K562 (cell line): ENCODE results near the gene EGR2. TPM values are rescaled to one million over a fixed set of nuclear protein-coding genes. Genes with fewer than 3 reads are reported as not detected.
A peak's percentile ranks its signal among the peaks of the same experiment; 100 is the strongest.

Source experiments
- ATAC-seq: fragments of 200-7000 bp; cut with Tn5 transposase; 3 replicates; pipeline ENCODE4 v1.9.1; 2020; ENCODE audit warnings: moderate library complexity
- BruUV-seq: library from RNA; stranded (reverse); fragments of 400-500 nt; replicated peaks from 2 replicates; lab custom pipeline; 2021; lab: Mats Ljungman, UMichigan
- CTCF ChIA-PET: fragments of 300-600 bp; formaldehyde crosslinking; extraction: SDS; loops from one replicate; lab custom pipeline; 2021; ENCODE audit warnings: low intra/inter-chr PET ratio; lab: Yijun Ruan, JAX
- POLR2A ChIA-PET: fragments of 300-600, 350-650 bp; sonication (Branson Sonifier 250); formaldehyde crosslinking; extraction: SDS; loops from one replicate; lab custom pipeline; 2021; ENCODE audit warnings: antibody characterized with exemption, inconsistent platforms; lab: Yijun Ruan, JAX
- DNase-seq, 4 experiments: peaks; one replicate each; pipeline versions ENCODE4 v3.0.0 to v3.0.0-alpha.2; 2011 to 2018; ENCODE audit warnings: low spot score in 3 of 4, mixed read lengths in 3 of 4; ENCODE audit errors: extremely low read depth in 1 of 4
- FAIRE-seq: peaks from 2 replicates; lab custom pipeline; 2011; peaks lifted over from hg19 to GRCh38; lab: Jason Lieb, UNC
- H2AFZ ChIP-seq: 2 replicates; pipeline ENCODE4 v1.6.0; 2011; ENCODE audit warnings: low read depth, low read length, control low read depth, inconsistent platforms
- H3K27ac ChIP-seq: fragments of 200-600 bp; 3 replicates; pipeline ENCODE4 v1.8.0; 2011; ENCODE audit warnings: low read depth, mild to moderate bottlenecking, control low read depth, inconsistent platforms, low read length, moderate library complexity, mixed read lengths; ENCODE audit errors: extremely low read depth
- H3K27me3 ChIP-seq, 2 experiments: fragments of 300-600 bp in 1 of 2; 2 replicates in 1 of 2; 3 replicates in 1 of 2; pipeline versions ENCODE4 v1.6.0 to v1.8.0; 2011; ENCODE audit warnings: inconsistent platforms in 2 of 2, low read length in 2 of 2, mild to moderate bottlenecking in 1 of 2, mixed read lengths in 1 of 2, moderate library complexity in 1 of 2; ENCODE audit not compliant: control insufficient read depth in 2 of 2, insufficient read depth in 2 of 2
- H3K36me3 ChIP-seq: fragments of 300-600 bp; 3 replicates; pipeline ENCODE4 v1.8.0; 2011; ENCODE audit warnings: mild to moderate bottlenecking, low read length, inconsistent platforms; ENCODE audit not compliant: control insufficient read depth, insufficient read depth
- H3K4me1 ChIP-seq, 2 experiments: fragments of 200-600 bp in 1 of 2; replicated peaks in 1 of 2; 2 replicates in 1 of 2; 3 replicates in 1 of 2; pipeline versions ENCODE4 v1.5.1 to v1.8.0; 2011; ENCODE audit warnings: inconsistent platforms in 2 of 2, low read length in 2 of 2, mild to moderate bottlenecking in 1 of 2, mixed read lengths in 1 of 2, moderate library complexity in 1 of 2; ENCODE audit not compliant: control insufficient read depth in 2 of 2, insufficient read depth in 2 of 2
- H3K4me2 ChIP-seq: 2 replicates; pipeline ENCODE4 v1.6.1; 2011; ENCODE audit warnings: low read length, control low read depth, inconsistent platforms, mixed read lengths; ENCODE audit not compliant: insufficient read depth
- H3K4me3 ChIP-seq: fragments of 200-600 bp; sonication (generic), shearing (Covaris generic); 2 replicates; pipeline ENCODE4 v1.5.1; 2016; ENCODE audit warnings: control low read depth, inconsistent platforms
- H3K79me2 ChIP-seq: fragments of 200-600 bp; 3 replicates; pipeline ENCODE4 v1.8.0; 2011; ENCODE audit warnings: low read length, inconsistent platforms; ENCODE audit not compliant: control insufficient read depth, insufficient read depth
- H3K9ac ChIP-seq, 2 experiments: 2 replicates each; pipeline versions ENCODE4 v1.6.0 to v1.6.1; 2011; ENCODE audit warnings: low read depth in 2 of 2, low read length in 2 of 2, control low read depth in 1 of 2, inconsistent platforms in 1 of 2, mild to moderate bottlenecking in 1 of 2, mixed read lengths in 1 of 2; ENCODE audit not compliant: insufficient read depth in 1 of 2
- H3K9me1 ChIP-seq: one replicate; pipeline ENCODE4 v1.6.0; 2011; ENCODE audit warnings: inconsistent platforms, mild to moderate bottlenecking, low read length, moderate library complexity; ENCODE audit not compliant: control insufficient read depth, insufficient read depth
- H3K9me3 ChIP-seq: replicated peaks from 2 replicates; pipeline ENCODE4 v1.5.1; 2011; ENCODE audit warnings: low read depth, low read length, inconsistent platforms; ENCODE audit not compliant: control insufficient read depth, insufficient read depth
- H4K20me1 ChIP-seq: replicated peaks from 2 replicates; pipeline ENCODE4 v1.6.1; 2011; ENCODE audit warnings: low read length, inconsistent platforms, mixed read lengths; ENCODE audit not compliant: control insufficient read depth, insufficient read depth
- BCL6 ChIP-seq: fragments of 250-450 bp; sonication (Bioruptor Pico); IDR thresholded peaks from 2 replicates; pipeline ENCODE4 v1.4.0; 2020
- CAMTA2 ChIP-seq: fragments of 250-450 bp; sonication (Bioruptor Pico); conservative IDR thresholded peaks from 2 replicates; pipeline ENCODE4 v1.5.1; 2022
- COPS2 ChIP-seq: fragments of 450-650 bp; conservative IDR thresholded peaks from 2 replicates; pipeline ENCODE4 v1.6.1; 2016; ENCODE audit warnings: mild to moderate bottlenecking, moderate library complexity
- CREM ChIP-seq: IDR thresholded peaks from 2 replicates; pipeline ENCODE4 v1.6.1; 2014; ENCODE audit warnings: antibody characterized with exemption, low read depth
- MECOM ChIP-seq: fragments of 250-450 bp; sonication (Bioruptor Pico); IDR thresholded peaks from 2 replicates; pipeline ENCODE4 v1.8.0; 2022; ENCODE audit warnings: inconsistent platforms
- SAFB ChIP-seq: fragments of 200-400 bp; formaldehyde crosslinking; IDR thresholded peaks from 2 replicates; pipeline ENCODE4 v1.6.1; 2017; ENCODE audit warnings: low read depth, low read length, borderline replicate concordance
- TEAD1 ChIP-seq, 2 experiments: fragments of 450-650 bp in 1 of 2; sonication (generic) in 1 of 2; formaldehyde crosslinking; IDR thresholded peaks; 2 replicates each; pipeline versions ENCODE4 v1.4.0 to v1.8.0; 2020 to 2022; ENCODE audit warnings: mild to moderate bottlenecking in 2 of 2, missing genetic modification reagents in 1 of 2
- ZBTB17 ChIP-seq: fragments of 450-650 bp; formaldehyde crosslinking; IDR thresholded peaks from 2 replicates; pipeline ENCODE4 v1.4.0; 2020; ENCODE audit warnings: mild to moderate bottlenecking
- ZNF311 ChIP-seq: fragments of 250-450 bp; sonication (Bioruptor Pico); IDR thresholded peaks from 2 replicates; pipeline ENCODE4 v1.4.0; 2020; ENCODE audit warnings: mild to moderate bottlenecking, moderate library complexity
- WGBS: fragments of 100-300 bp; shearing (Covaris generic); methylation state at CpG from one replicate; pipeline ENCODE4 v1.1.6; 2016; ENCODE audit warnings: low coverage, mixed read lengths; ENCODE audit not compliant: insufficient coverage; ENCODE audit errors: missing lambda C conversion rate; 5-methylcytosine and 5-hydroxymethylcytosine counted together
- in situ Hi-C: fragments of 300-500 bp; cut with MboI; formaldehyde crosslinking; loops from 4 replicates; pipeline ENCODE4 v1.15.0; 2018; ENCODE audit warnings: inconsistent platforms, mixed read lengths
- intact Hi-C: fragments of 100-400 bp; cut with micrococcal nuclease; formaldehyde crosslinking; loops from 2 replicates; pipeline ENCODE4 v1.14.2; 2022
- polyA plus RNA-seq, 8 experiments: library from polyadenylated mRNA; depleted of rRNA in 4 of 8; stranded (reverse) in 5 of 8; unstranded in 3 of 8; fragments of >200 nt; fragmentation: Nextera tagmentation in 2 of 8; fragmentation: Illumina TruSeq in 1 of 8; extraction: Ambion mirVana in 2 of 8; extraction: Trizol in 1 of 8; gene quantifications; 2 replicates each; pipeline versions ENCODE4 v1.2.1 to v1.2.3, GENCODE V29; 2011 to 2014; ENCODE audit warnings: inconsistent platforms in 1 of 8, missing spikeins in 1 of 8
- total RNA-seq, 7 experiments: library from RNA; depleted of rRNA in 6 of 7; stranded (reverse); fragments of >200 nt in 6 of 7; fragmentation: Illumina TruSeq in 2 of 7; extraction: Trizol in 2 of 7; gene quantifications; 2 replicates each; pipeline versions ENCODE4 v1.2.1 to v1.2.3, GENCODE V29; 2011 to 2021; ENCODE audit warnings: low replicate concordance in 1 of 7
- TF ChIP-seq, protein P1 (sequence below): sonication (generic); formaldehyde crosslinking; IDR thresholded peaks from 2 replicates; pipeline ENCODE4 v1.8.0; 2022; ENCODE audit warnings: mild to moderate bottlenecking, missing genetic modification reagents, borderline replicate concordance
- TF ChIP-seq, protein P2 (sequence below), 2 experiments: fragments of 450-650 bp; IDR thresholded peaks; 2 replicates each; pipeline ENCODE4 v1.6.1; 2016; ENCODE audit warnings: mild to moderate bottlenecking in 2 of 2, borderline replicate concordance in 1 of 2, low read depth in 1 of 2, moderate library complexity in 1 of 2

The EGR2 gene
- total and polyA plus RNA-seq, 9 of the 15 experiments (the other 6 are each of a cell fraction or from before 2014, with no cell fraction given), result 0.08 to 0.18 (median 0.12) TPM; not detected in 4

DNA sequence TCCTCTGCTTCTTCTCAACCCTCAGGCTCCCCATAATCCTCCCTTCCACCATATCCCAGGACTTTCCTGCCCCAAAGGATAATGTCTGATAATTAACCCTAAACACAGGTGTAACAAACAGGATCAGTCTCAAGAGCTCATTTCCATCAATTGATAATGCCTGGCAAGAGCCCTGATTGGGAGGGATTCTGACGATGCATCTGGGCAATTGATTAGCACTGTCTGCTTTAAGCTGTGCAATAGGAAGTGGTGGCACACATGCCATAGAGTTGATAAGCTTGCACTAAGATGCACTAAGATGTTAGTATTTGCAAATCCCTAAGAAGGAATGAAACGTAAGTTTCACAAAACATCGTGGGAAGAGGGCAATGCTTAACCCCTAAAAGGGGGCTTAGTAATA is 27.4 kb upstream of the EGR2 start:
- no peak overlapping the region for H3K27ac ChIP-seq
- no peaks in the 10 kb centered on the region for H4K20me1 ChIP-seq
- H3K4me3 ChIP-seq, result no peak overlapping the region
- peak; percentile 78 for FAIRE-seq
- no peaks in the 10 kb centered on the region for H3K27me3 ChIP-seq
- no peak overlapping the region for H3K9ac ChIP-seq
- no peak overlapping the region for H3K4me2 ChIP-seq
- H2AFZ ChIP-seq, result peak overlapping the region; percentile 35; the same call in 1 of the 2 replicates
- H3K36me3 ChIP-seq, result no peaks in the 10 kb centered on the region
- no peaks in the 10 kb centered on the region for H3K4me1 ChIP-seq
- H3K9me3 ChIP-seq, result no peaks in the 10 kb centered on the region
- no peaks in the 10 kb centered on the region for H3K79me2 ChIP-seq
- in situ Hi-C loops, result no loop called here
- no peaks in the 10 kb centered on the region for H3K9me1 ChIP-seq
- peak; percentile 47; the same call in 2 of the 3 replicates for ATAC-seq
- intact Hi-C loops, result no loop called here
- CTCF ChIA-PET, result no interaction called here
- no TSS peak for BruUV-seq
- DNase-seq, result peak in 1 of 4 experiments; percentile 8
- POLR2A ChIA-PET, result interaction anchor here (0.6 to 0.8 kb wide), 4 partner anchors 33 to 298 kb away, joined by 3 read pairs; no protein-coding TSS in a partner anchor
- WGBS, result 0% methylated on average over 3 of the region's 3 CpGs
- TF ChIP-seq, protein P1, sequence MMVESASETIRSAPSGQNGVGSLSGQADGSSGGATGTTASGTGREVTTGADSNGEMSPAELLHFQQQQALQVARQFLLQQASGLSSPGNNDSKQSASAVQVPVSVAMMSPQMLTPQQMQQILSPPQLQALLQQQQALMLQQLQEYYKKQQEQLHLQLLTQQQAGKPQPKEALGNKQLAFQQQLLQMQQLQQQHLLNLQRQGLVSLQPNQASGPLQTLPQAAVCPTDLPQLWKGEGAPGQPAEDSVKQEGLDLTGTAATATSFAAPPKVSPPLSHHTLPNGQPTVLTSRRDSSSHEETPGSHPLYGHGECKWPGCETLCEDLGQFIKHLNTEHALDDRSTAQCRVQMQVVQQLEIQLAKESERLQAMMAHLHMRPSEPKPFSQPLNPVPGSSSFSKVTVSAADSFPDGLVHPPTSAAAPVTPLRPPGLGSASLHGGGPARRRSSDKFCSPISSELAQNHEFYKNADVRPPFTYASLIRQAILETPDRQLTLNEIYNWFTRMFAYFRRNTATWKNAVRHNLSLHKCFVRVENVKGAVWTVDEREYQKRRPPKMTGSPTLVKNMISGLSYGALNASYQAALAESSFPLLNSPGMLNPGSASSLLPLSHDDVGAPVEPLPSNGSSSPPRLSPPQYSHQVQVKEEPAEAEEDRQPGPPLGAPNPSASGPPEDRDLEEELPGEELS (CRISPR knock-in tag), result no peak
- TF ChIP-seq MECOM (CRISPR knock-in tag), result no peak
- TF ChIP-seq TEAD1 (CRISPR knock-in tag; IDR thresholded peaks at IDR 0.05), result no peak
- TF ChIP-seq, protein P2, sequence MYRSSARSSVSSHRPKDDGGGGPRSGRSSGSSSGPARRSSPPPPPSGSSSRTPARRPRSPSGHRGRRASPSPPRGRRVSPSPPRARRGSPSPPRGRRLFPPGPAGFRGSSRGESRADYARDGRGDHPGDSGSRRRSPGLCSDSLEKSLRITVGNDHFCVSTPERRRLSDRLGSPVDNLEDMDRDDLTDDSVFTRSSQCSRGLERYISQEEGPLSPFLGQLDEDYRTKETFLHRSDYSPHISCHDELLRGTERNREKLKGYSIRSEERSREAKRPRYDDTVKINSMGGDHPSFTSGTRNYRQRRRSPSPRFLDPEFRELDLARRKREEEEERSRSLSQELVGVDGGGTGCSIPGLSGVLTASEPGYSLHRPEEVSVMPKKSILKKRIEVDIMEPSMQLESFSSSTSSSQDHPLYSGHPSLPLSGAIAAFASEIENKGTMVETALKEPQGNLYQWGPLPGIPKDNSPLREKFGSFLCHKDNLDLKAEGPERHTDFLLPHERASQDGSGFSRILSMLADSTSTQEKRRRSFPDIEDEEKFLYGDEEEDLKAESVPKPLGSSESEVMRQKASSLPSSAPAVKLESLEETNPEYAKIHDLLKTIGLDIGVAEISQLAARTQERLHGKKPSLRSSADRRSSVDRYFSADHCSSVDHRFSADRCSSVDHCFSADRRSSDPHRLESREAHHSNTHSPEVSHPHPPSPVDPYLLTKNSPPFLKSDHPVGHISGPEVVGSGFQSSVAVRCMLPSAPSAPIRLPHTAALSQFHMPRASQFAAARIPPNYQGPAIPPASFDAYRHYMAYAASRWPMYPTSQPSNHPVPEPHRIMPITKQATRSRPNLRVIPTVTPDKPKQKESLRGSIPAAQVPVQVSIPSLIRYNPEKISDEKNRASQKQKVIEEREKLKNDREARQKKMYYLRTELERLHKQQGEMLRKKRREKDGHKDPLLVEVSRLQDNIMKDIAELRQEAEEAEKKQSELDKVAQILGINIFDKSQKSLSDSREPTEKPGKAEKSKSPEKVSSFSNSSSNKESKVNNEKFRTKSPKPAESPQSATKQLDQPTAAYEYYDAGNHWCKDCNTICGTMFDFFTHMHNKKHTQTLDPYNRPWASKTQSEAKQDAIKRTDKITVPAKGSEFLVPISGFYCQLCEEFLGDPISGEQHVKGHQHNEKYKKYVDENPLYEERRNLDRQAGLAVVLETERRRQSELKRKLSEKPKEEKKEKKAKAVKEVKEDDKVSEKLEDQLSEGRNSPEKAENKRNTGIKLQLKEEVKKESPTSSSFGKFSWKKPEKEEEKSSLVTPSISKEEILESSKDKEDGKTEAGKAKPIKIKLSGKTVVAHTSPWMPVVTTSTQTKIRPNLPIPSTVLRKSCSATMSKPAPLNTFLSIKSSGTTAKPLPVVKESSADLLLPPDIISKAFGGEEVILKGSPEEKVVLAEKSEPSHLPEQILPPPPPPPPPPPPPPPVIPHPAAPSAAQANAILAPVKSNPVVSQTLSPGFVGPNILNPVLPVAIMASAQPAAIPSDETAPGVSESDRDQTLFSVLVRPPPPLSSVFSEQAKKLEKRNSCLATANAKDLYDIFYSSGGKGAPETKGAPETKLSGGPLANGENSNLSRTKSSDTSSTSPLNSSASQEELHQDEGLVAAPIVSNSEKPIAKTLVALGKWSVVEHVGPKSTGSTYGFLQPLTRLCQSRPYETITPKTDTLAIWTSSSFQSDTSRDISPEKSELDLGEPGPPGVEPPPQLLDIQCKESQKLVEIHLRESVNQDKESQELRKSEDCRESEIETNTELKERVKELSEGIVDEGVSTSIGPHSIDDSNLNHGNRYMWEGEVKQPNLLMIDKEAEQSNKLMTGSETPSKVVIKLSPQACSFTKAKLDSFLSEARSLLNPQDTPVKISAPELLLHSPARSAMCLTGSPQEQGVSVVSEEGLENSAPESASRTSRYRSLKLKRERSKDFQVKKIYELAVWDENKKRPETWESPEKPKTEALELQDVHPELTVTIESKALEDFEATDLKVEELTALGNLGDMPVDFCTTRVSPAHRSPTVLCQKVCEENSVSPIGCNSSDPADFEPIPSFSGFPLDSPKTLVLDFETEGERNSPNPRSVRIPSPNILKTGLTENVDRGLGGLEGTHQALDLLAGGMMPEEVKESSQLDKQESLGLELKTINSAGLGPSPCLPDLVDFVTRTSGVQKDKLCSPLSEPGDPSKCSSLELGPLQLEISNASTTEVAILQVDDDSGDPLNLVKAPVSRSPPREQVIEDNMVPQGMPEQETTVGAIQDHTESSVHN (IDR thresholded peaks at IDR 0.05; ENCODE audit: borderline replicate concordance in 1 of 2, low read depth in 1 of 2), result no peak
- TF ChIP-seq COPS2, result no peak
- TF ChIP-seq CAMTA2 (CRISPR knock-in tag), result no peak
- no peak for TF ChIP-seq ZNF311 (CRISPR knock-in tag)
- TF ChIP-seq CREM, result 0 out of 2 replicates have a peak, but pooled peaks have one; percentile 23
- TF ChIP-seq ZBTB17 (CRISPR knock-in tag), result peak; percentile 96
- TF ChIP-seq SAFB, result no peak
- TF ChIP-seq BCL6 (CRISPR knock-in tag), result no peak
